Right lobe of liver (tissue), 6 donors: ENCODE results near the gene KHDC4. TPM values are rescaled to one million over a fixed set of nuclear protein-coding genes. Genes with fewer than 3 reads are reported as not detected.

Experiments
- ATAC-seq, 4 donors: fragments of 200-7000 bp; cut with Tn5 transposase; one replicate each; pipeline ENCODE4 v1.9.1; 2020; ENCODE audit warnings: mild to moderate bottlenecking in 4 of 4, moderate library complexity in 4 of 4
- DNase-seq, 3 donors: peaks; one replicate each; pipeline ENCODE4 v3.0.0-alpha.2; 2020
- H3K27ac ChIP-seq, 3 donors: fragments of 200-600 bp; one replicate each; pipeline ENCODE4 v1.8.0; 2022
- H3K27me3 ChIP-seq, 2 donors: fragments of 200-600 bp; one replicate each; pipeline ENCODE4 v1.8.0; 2022
- H3K36me3 ChIP-seq, 4 donors: fragments of 200-600 bp; sonication (generic) in 1 of 4; one replicate each; pipeline versions ENCODE4 v1.5.1 to v1.8.0; 2017 to 2022; ENCODE audit warnings: control low read depth in 1 of 4
- H3K4me1 ChIP-seq, 4 donors: fragments of 200-600 bp; sonication (generic) in 1 of 4; one replicate each; pipeline versions ENCODE4 v1.5.1 to v1.8.0; 2017 to 2022; ENCODE audit warnings: control low read depth in 1 of 4
- H3K4me3 ChIP-seq, 3 donors: fragments of 200-600 bp; one replicate each; pipeline ENCODE4 v1.8.0; 2022
- H3K9me3 ChIP-seq, 4 donors: fragments of 200-600 bp; sonication (generic) in 1 of 4; one replicate each; pipeline versions ENCODE4 v1.5.1 to v1.8.0; 2017 to 2022; ENCODE audit warnings: control low read depth in 1 of 4
- CTCF ChIP-seq, 4 donors: fragments of 200-600 bp in 3 of 4; fragments of 450-650 bp in 1 of 4; IDR thresholded peaks; one replicate each; pipeline versions ENCODE4 v1.5.1 to v1.8.0; 2016 to 2022; ENCODE audit warnings: antibody characterized with exemption in 4 of 4, mild to moderate bottlenecking in 2 of 4
- POLR2A ChIP-seq: fragments of 450-650 bp; IDR thresholded peaks from one replicate; pipeline ENCODE4 v1.6.1; 2017; ENCODE audit warnings: antibody characterized with exemption, mild to moderate bottlenecking
- WGBS: methylation state at CpG from one replicate; pipeline ENCODE4 v1.1.6; 2018; ENCODE audit warnings: low coverage, low lambda C conversion rate; ENCODE audit not compliant: insufficient coverage; ENCODE audit errors: missing lambda C conversion rate; 5-methylcytosine and 5-hydroxymethylcytosine counted together
- intact Hi-C, 2 donors: fragments of 100-400 bp; cut with DNase I; formaldehyde crosslinking; loops; one replicate each; pipeline versions ENCODE4 v1.11.2 to v1.14.1; 2022
- total RNA-seq, 6 experiments: library from RNA; depleted of rRNA in 2 of 6; stranded (reverse); fragments of >200 nt in 2 of 6; fragmentation: NEBNext Ultra II Directional in 3 of 6; extraction: Animal tissue kit (Norgen Biotek cat#: 25700) in 3 of 6; gene quantifications; one replicate each; pipeline versions ENCODE4 v1.1.0 to v1.2.4, GENCODE V29; 2016 to 2023
- donor health status: DM: no; HTN: yes; CAD: no.
- donor health status: DM: no; HTN: no; CAD: no.
- donor health status: DM: no; HTN: no; CAD: no.
- donor health status: DM: no; HTN: yes; CAD: no.
- donor health status: DM: no; HTN: yes; CAD: no.

Gene KHDC4
- total RNA-seq, 6 experiments from 2014 or later, result 14.1 to 19.0 (median 17.2) TPM

GRCh38 chr1:155976913-155977689 lies 42.9 kb upstream of the KHDC4 start:
- TF ChIP-seq POLR2A (no peak), CTCF (IDR thresholded peaks at IDR 0.05) (no peak)
- no peaks in the 10 kb centered on the region for H3K36me3 ChIP-seq
- H3K4me1 ChIP-seq, result peaks cover 0 to 10% (median 1%) of the 10 kb centered on the region in 4 donors
- DNase-seq (no peak), ATAC-seq (peak in 3 of 4 donors; percentile 1 to 22 (median 2))
- 32% methylated on average over 5 of the region's 5 CpGs for WGBS
- H3K4me3 ChIP-seq, result peak overlapping the region; percentile 57 to 63 (median 59)
- H3K27ac ChIP-seq, result peak overlapping the region; percentile 73 to 89 (median 77)
- no peaks in the 10 kb centered on the region for H3K27me3 ChIP-seq
- intact Hi-C loops, result no loop called here
- H3K9me3 ChIP-seq, result no peaks in the 10 kb centered on the region

- DNase-seq, result peak in 1 of 3 donors; percentile 63
- TF ChIP-seq POLR2A, result no peak
- no peak for TF ChIP-seq CTCF (IDR thresholded peaks at IDR 0.05)
- WGBS, result 23% methylated on average over 12 of the region's 14 CpGs
- H3K27ac ChIP-seq, result peak overlapping the region; percentile 73 to 89 (median 77)
- H3K4me1 ChIP-seq, result peaks cover 0 to 16% (median 2%) of the 10 kb centered on the region in 4 donors
- no peaks in the 10 kb centered on the region for H3K9me3 ChIP-seq
- peak in 1 of 4 donors; percentile 18 for ATAC-seq
- no peaks in the 10 kb centered on the region for H3K36me3 ChIP-seq
- H3K27me3 ChIP-seq, result no peaks in the 10 kb centered on the region
- H3K4me3 ChIP-seq, result peak overlapping the region; percentile 57 to 63 (median 59)
- intact Hi-C loops, result no loop called here
Observed at GRCh38 chr1:155976062-155976912, 42.1 kb upstream of the KHDC4 start.

- H3K4me3 ChIP-seq, result peak overlapping the region; percentile 9 to 59 (median 9)
- no peak for ATAC-seq
- TF ChIP-seq POLR2A, result no peak
- no peak for TF ChIP-seq CTCF (IDR thresholded peaks at IDR 0.05)
- no peaks in the 10 kb centered on the region for H3K9me3 ChIP-seq
- no peaks in the 10 kb centered on the region for H3K27me3 ChIP-seq
- peak overlapping the region in 1 of 3 donors; percentile 89 for H3K27ac ChIP-seq
- 33% methylated on average over 4 of the region's 4 CpGs for whole genome bisulfite sequencing
- no peak for DNase-seq
- intact Hi-C loops, result no loop called here
- peaks cover 0 to 16% (median 2%) of the 10 kb centered on the region in 4 donors for H3K4me1 ChIP-seq
- H3K36me3 ChIP-seq, result no peaks in the 10 kb centered on the region
Observed at GRCh38 chr1:155975375-155976061, 41.3 kb upstream of the KHDC4 start.
